ENCODE data around the gene LDLRAD3.

Gene LDLRAD3

DNA sequence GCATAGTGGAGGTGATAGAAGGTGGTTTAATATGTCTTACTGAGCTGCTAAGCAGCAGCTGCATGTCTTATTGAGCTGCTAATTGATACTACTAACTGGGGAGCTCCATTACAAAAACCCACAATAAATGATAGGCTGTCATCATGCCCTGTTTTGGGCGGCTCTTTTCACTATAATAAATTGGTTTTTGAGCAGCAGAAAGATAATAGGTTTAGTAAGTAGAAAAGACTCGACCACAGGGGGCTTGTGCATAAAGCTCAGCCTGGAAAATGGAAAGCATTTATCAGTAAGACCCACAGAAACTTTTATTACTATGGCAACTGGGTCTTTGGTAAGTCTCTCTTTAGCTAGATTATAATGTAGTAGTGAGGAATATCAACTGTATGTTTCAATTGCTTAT is 117.6 kb downstream of the LDLRAD3 start:
- Histone ChIP-seq H3K36me3 (ENCODE audit: control insufficient read depth, insufficient read depth, low read length) (peaks cover 19% of the 10 kb centered on the region), H3K4me3 (ENCODE audit: extremely low read depth, insufficient read depth, low read length, poor library complexity, severe bottlenecking) (no peak overlapping the region), H3K27ac (ENCODE audit: low read depth, low read length, severe bottlenecking) (no peak overlapping the region), H3K4me1 (ENCODE audit: control insufficient read depth, insufficient read depth, low read length, poor library complexity, severe bottlenecking) (no peaks in the 10 kb centered on the region), H3K9me3 (ENCODE audit: control insufficient read depth, low read length) (peaks cover 11% of the 10 kb centered on the region)
- WGBS, 2 experiments (ENCODE audit: insufficient coverage in 2 of 2) = 100% methylated on average over 1 of the region's 2 CpGs; no CpG with 5 or more reads in 1 of the 2 experiments

DNA sequence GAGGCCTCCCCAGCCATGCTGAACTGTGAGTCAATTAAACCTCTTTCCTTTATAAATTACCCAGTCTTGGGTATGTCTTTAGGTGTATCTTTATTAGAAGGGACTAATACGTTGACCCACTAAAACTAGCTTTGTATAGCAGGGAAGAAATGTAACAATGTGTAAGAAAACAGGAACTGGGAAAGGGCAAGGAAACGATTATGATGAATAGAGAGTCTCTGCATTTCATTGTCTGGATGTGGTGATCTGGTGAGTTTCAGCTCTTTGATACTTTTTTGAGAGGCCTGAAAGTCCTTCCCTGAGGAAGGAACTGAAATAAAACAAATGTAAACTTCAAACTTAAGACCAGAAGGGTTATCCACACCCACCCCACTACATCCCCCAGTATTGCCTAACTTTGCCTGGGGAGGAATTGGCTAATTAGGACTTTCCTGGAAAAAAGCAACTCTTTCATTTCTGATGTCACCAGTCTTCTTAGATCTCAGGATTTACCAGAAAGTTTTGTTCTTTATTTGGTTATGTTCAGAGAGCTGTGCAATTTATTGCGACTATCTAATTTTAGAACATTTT is 119.0 kb downstream of the LDLRAD3 start:
- Histone ChIP-seq H3K4me3 (ENCODE audit: extremely low read depth, insufficient read depth, low read length, poor library complexity, severe bottlenecking) (no peak overlapping the region), H3K36me3 (ENCODE audit: control insufficient read depth, insufficient read depth, low read length) (peaks cover 25% of the 10 kb centered on the region), H3K9me3 (ENCODE audit: control insufficient read depth, low read length) (peaks cover 11% of the 10 kb centered on the region), H3K4me1 (ENCODE audit: control insufficient read depth, insufficient read depth, low read length, poor library complexity, severe bottlenecking) (no peaks in the 10 kb centered on the region), H3K27ac (ENCODE audit: low read depth, low read length, severe bottlenecking) (no peak overlapping the region)
- 95 to 100% methylated on average over 1 to 2 of the region's 3 CpGs for WGBS, 2 experiments (ENCODE audit: insufficient coverage in 2 of 2)

DNA sequence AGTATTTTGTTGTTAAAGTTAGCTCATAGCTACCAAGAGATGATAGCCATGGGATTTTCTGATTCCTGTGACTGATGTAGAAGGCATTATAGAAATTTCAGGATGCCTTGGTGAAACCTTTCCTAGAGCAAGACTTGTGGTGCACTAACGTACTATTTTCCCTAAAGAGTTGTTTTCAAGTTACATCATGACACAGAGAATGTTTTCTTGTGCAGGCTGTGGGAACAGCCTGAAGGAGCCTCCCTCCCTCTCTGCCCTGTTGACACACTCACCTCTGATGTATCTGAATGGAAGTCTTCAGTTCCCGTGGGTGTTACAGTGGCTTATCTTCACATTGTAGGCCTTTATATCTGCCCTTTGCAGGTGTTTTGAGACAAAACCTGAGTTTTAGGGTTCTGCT is 121.6 kb downstream of the LDLRAD3 start:
- Histone ChIP-seq H3K36me3 (ENCODE audit: control insufficient read depth, insufficient read depth, low read length) (peaks cover 10% of the 10 kb centered on the region), H3K4me3 (ENCODE audit: extremely low read depth, insufficient read depth, low read length, poor library complexity, severe bottlenecking) (no peak overlapping the region), H3K9me3 (ENCODE audit: control insufficient read depth, low read length) (peaks cover 4% of the 10 kb centered on the region), H3K27ac (ENCODE audit: low read depth, low read length, severe bottlenecking) (no peak overlapping the region), H3K4me1 (ENCODE audit: control insufficient read depth, insufficient read depth, low read length, poor library complexity, severe bottlenecking) (peaks cover 5% of the 10 kb centered on the region)
- whole genome bisulfite sequencing, 2 experiments (ENCODE audit: insufficient coverage in 2 of 2) = 92% methylated on average over 2 of the region's 2 CpGs; no CpG with 5 or more reads in 1 of the 2 experiments

DNA sequence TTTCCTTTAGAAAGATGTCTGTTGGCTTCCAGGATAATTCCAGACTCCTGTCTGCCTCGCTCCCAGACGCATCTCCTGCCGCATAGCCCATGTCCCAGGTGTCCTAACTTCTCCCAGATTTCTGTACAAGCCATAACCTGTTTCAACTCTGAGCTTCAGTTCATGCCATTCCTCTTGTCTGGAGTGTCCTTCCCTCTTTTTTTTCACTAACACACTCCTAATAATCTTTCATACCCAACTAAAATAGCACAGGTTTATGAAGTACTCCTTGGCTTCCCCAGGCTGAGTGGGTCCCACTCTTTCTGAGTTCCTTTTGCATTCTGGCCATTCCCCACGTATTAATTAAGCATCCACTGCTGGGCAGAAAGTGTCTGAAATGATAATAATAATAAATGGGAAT is 123.0 kb downstream of the LDLRAD3 start:
- no peak overlapping the region for H3K27ac ChIP-seq (ENCODE audit: low read depth, low read length, severe bottlenecking)
- no peak overlapping the region for H3K4me3 ChIP-seq (ENCODE audit: extremely low read depth, insufficient read depth, low read length, poor library complexity, severe bottlenecking)
- H3K36me3 ChIP-seq (ENCODE audit: control insufficient read depth, insufficient read depth, low read length) = peaks cover 10% of the 10 kb centered on the region
- H3K4me1 ChIP-seq (ENCODE audit: control insufficient read depth, insufficient read depth, low read length, poor library complexity, severe bottlenecking) = peaks cover 5% of the 10 kb centered on the region
- H3K9me3 ChIP-seq (ENCODE audit: control insufficient read depth, low read length) = peaks cover 4% of the 10 kb centered on the region
- 79% methylated on average over 3 of the region's 4 CpGs for WGBS, 2 experiments (ENCODE audit: insufficient coverage in 2 of 2)

DNA sequence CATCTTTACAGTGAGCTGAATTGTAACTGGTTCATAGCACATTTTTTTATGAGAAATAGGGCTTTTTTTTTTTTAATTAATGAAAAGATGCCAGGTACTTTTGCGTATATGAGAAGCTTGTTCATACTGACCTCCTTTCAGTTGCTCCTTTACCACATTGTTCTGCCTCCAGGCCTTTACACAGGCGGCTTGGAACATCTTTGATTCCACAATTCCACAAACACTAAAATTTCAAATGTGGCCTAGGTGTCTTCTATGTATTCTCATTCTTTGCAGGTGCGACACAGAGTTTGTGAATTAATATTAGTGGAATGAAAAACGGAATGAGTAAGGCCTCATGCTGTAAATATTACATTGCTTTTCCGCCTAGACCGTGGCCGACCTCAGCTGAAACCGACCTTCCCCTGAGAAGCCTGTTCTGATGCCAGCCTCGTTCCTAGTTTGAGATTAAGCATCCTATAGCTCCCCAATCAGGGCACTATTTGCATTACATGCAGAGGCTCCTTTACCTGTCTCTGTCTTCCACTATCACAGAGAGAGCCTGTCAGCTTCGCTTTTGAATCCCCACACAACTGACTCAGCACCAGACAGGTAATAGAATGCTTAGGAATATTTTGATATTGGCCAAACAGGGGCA is 125.8 kb downstream of the LDLRAD3 start:
- Histone ChIP-seq H3K27ac (ENCODE audit: low read depth, low read length, severe bottlenecking) (no peak overlapping the region), H3K4me1 (ENCODE audit: control insufficient read depth, insufficient read depth, low read length, poor library complexity, severe bottlenecking) (peaks cover 26% of the 10 kb centered on the region), H3K36me3 (ENCODE audit: control insufficient read depth, insufficient read depth, low read length) (peaks cover 10% of the 10 kb centered on the region), H3K9me3 (ENCODE audit: control insufficient read depth, low read length) (peaks cover 4% of the 10 kb centered on the region), H3K4me3 (ENCODE audit: extremely low read depth, insufficient read depth, low read length, poor library complexity, severe bottlenecking) (no peak overlapping the region)
- 57 to 61% methylated on average over 5 to 7 of the region's 10 CpGs for WGBS, 2 experiments (ENCODE audit: insufficient coverage in 2 of 2)

DNA sequence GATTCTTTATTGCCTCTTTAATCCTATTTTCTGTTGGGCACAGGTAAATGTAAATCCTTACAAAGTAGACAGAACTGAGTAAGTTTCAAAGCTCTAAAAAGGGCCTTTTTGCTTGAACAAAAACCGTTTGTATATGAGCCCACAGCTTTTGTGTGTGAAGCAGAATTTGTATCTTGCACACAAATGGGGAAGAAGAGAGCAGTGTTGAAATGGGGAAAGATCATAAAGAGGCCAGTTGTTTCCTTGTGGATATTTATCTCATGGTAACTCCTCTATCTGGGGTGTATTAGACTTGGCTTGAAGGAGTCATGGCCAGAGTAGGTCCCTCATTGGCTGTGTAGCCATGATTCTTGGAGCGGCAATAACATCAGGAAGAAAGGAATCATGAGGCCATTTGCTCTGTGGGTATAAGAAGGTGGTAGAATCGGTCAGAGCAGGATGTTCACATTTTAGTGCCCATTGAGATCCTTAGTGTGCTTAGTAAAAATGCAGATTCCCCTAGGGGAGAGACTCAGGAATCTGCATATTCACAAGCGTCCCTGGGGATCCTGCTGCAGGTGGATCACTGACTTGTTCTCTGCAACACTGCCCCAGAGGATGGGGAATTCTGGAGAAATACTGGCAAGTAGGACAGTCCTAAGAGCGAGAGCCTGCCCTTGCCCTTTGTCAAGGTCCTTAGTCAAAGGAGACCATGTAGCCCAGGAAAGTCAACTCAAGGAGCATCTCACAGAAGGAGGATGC is 126.5 kb downstream of the LDLRAD3 start:
- H3K4me1 ChIP-seq (ENCODE audit: control insufficient read depth, insufficient read depth, low read length, poor library complexity, severe bottlenecking) = peaks cover 31% of the 10 kb centered on the region
- 49 to 59% methylated on average over 4 to 5 of the region's 5 CpGs for WGBS, 2 experiments (ENCODE audit: insufficient coverage in 2 of 2)
- H3K9me3 ChIP-seq (ENCODE audit: control insufficient read depth, low read length) = peaks cover 4% of the 10 kb centered on the region
- no peak overlapping the region for H3K27ac ChIP-seq (ENCODE audit: low read depth, low read length, severe bottlenecking)
- H3K4me3 ChIP-seq (ENCODE audit: extremely low read depth, insufficient read depth, low read length, poor library complexity, severe bottlenecking) = no peak overlapping the region
- peaks cover 10% of the 10 kb centered on the region for H3K36me3 ChIP-seq (ENCODE audit: control insufficient read depth, insufficient read depth, low read length)

DNA sequence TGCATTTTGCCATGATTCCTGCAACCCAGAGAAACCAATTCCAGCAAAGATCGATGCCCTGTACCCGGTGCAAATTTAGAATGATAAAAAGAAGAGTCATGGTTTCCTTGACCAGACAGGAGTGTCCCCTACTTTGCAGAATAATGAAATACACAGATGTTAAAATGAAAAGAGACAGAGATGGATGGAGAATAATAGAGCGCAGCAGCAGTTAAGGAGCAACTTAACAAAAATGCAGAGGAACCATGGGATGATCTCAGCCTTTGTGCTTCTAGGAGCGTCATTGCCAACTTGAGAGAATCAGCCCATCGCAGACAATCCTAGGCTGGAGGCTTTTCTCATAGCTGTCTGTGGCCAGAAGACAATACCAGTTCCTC is 127.1 kb downstream of the LDLRAD3 start:
- Histone ChIP-seq H3K9me3 (ENCODE audit: control insufficient read depth, low read length) (peaks cover 3% of the 10 kb centered on the region), H3K4me3 (ENCODE audit: extremely low read depth, insufficient read depth, low read length, poor library complexity, severe bottlenecking) (no peak overlapping the region)

DNA sequence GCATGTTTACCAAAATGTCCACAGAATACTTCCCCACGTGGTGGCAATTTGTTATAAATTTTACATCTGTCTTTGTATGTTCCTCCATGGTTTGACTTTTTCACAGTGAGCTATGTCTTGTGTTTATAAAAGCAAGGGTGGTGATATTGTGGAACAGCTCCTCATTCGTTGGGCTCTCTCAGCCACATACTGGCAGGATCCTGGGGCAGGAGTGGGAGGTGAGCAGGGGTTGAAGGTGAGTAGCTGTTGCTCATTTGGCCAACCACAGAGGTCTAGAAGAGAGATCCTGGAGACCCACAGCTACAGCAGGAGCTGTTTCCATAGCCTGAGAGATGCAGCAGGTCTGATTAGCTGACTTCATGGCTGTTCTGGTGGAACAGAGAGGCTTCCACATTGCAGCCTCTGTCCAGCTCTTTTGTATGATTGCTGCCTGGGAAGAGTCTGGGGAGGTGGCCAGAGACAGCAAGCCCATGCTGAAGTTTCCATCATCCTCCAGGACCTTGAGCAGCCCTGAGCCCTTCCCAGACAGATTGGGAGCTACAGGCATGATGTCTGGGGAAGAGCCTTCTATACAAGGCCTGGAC is 128.1 kb downstream of the LDLRAD3 start:
- Histone ChIP-seq H3K36me3 (ENCODE audit: control insufficient read depth, insufficient read depth, low read length) (peaks cover 1% of the 10 kb centered on the region), H3K4me1 (ENCODE audit: control insufficient read depth, insufficient read depth, low read length, poor library complexity, severe bottlenecking) (peaks cover 31% of the 10 kb centered on the region), H3K27ac (ENCODE audit: low read depth, low read length, severe bottlenecking) (no peak overlapping the region), H3K9me3 (ENCODE audit: control insufficient read depth, low read length) (peaks cover 9% of the 10 kb centered on the region), H3K4me3 (ENCODE audit: extremely low read depth, insufficient read depth, low read length, poor library complexity, severe bottlenecking) (no peak overlapping the region)
- WGBS, 2 experiments (ENCODE audit: insufficient coverage in 2 of 2) = 63 to 94% methylated on average over 1 of the region's 2 CpGs

More for the DNA sequence above, 127.1 kb downstream of the LDLRAD3 start:
- Histone ChIP-seq H3K36me3 (ENCODE audit: control insufficient read depth, insufficient read depth, low read length) (peaks cover 5% of the 10 kb centered on the region), H3K4me1 (ENCODE audit: control insufficient read depth, insufficient read depth, low read length, poor library complexity, severe bottlenecking) (peaks cover 31% of the 10 kb centered on the region), H3K27ac (ENCODE audit: low read depth, low read length, severe bottlenecking) (no peak overlapping the region)
- 85 to 92% methylated on average over 5 of the region's 5 CpGs for WGBS, 2 experiments (ENCODE audit: insufficient coverage in 2 of 2)

DNA sequence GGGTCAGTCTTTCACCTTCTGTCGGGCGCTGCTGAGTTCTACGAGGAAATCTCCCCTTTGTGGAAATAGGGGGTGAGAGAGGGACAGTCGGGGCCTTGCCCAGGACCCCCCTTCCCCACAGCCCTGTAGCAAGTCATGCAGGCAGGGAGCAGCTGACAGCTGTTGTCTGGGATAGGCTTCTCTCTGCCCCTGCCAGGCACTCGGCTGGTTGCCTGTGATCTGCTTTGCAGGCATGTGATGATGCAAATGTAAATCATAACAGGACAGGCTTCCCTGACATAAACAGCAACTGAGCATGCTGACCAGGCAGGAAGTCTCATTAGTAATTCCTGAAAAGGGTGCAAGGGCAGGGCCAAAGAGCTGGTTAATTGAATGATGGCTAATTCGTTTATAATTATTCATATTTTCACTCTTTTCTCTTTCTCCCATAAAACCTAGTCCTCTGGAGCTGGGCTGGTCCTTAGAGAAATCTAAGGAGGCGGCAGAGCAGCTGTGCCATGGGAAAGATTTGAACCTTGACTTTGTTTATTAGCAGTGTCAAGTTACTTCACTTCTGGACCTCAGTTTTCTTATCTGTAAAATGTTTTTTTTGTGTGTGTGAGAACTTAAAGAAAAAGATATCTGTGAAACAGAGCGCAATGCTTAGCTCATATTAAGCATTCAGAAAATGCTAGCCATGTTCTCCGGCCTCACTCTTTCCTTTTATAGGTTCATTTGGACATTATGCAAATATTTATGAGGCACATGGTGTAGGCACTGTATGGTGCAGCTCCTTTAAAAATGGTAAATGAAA is 129.7 kb downstream of the LDLRAD3 start:
- 64% methylated on average over 4 of the region's 9 CpGs; no CpG with 5 or more reads in 1 of the 2 experiments for WGBS, 2 experiments (ENCODE audit: insufficient coverage in 2 of 2)
- peaks cover 14% of the 10 kb centered on the region for H3K9me3 ChIP-seq (ENCODE audit: control insufficient read depth, low read length)
- H3K4me1 ChIP-seq (ENCODE audit: control insufficient read depth, insufficient read depth, low read length, poor library complexity, severe bottlenecking) = peaks cover 31% of the 10 kb centered on the region

DNA sequence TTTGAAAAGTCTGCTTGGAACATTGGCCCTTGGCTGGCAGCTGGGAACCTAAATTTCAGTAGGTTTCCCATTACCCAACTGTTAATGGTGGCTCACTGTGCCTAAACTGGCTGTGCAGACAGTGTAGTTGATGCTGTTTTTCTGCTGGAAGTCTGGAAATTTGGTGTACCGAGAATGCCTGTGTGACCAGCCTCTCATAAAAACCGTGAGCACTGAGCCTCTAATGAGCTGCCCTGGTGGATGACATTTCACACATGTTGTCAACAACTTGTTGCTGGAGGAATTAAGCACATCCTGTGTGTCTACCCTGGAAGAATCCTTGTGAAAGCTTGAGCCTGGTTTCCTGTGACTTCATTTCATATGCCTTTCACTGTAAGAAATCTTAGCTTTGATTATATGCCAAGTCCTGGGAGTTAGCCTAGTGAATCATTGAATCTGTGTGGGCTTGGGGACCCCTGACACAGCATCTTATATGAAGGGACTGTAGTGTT is 131.1 kb downstream of the LDLRAD3 start:
- H3K9me3 ChIP-seq (ENCODE audit: control insufficient read depth, low read length) = peaks cover 14% of the 10 kb centered on the region
- 83 to 84% methylated on average over 2 of the region's 2 CpGs for WGBS, 2 experiments (ENCODE audit: insufficient coverage in 2 of 2)
- H3K36me3 ChIP-seq (ENCODE audit: control insufficient read depth, insufficient read depth, low read length) = no peaks in the 10 kb centered on the region
- peak overlapping the region; percentile 81 for H3K27ac ChIP-seq (ENCODE audit: low read depth, low read length, severe bottlenecking)
- H3K4me3 ChIP-seq (ENCODE audit: extremely low read depth, insufficient read depth, low read length, poor library complexity, severe bottlenecking) = no peak overlapping the region
- peaks cover 25% of the 10 kb centered on the region for H3K4me1 ChIP-seq (ENCODE audit: control insufficient read depth, insufficient read depth, low read length, poor library complexity, severe bottlenecking)

More for the DNA sequence above, 129.7 kb downstream of the LDLRAD3 start:
- no peaks in the 10 kb centered on the region for H3K36me3 ChIP-seq (ENCODE audit: control insufficient read depth, insufficient read depth, low read length)
- peak overlapping the region; percentile 81 for H3K27ac ChIP-seq (ENCODE audit: low read depth, low read length, severe bottlenecking)
- no peak overlapping the region for H3K4me3 ChIP-seq (ENCODE audit: extremely low read depth, insufficient read depth, low read length, poor library complexity, severe bottlenecking)
